ENCODE results near the gene AUTS2. TPM values are rescaled to one million over a fixed set of nuclear protein-coding genes. Genes with fewer than 3 reads are reported as not detected.

The AUTS2 gene
- total and polyA plus RNA-seq, 2 of the 8 experiments (the other 6 are each of a cell fraction or from before 2014, with no cell fraction given), result 25.9 to 101 TPM

GRCh38 chr7:69968969-69969556 lies 370.8 kb downstream of the AUTS2 start (continued):
- no peak for TF ChIP-seq EGR1 (IDR thresholded peaks at IDR 0.05; ENCODE audit: borderline replicate concordance, low read depth, low read length)
